IPS-18a (cell line): Measurements from ENCODE around the gene RPTN.

Experiments used
- H3K27ac ChIP-seq: one replicate; pipeline ENCODE4 v1.5.1; 2013; ENCODE audit warnings: low read length
- H3K27me3 ChIP-seq: one replicate; pipeline ENCODE4 v1.6.1; 2013; ENCODE audit warnings: mild to moderate bottlenecking, low read length; ENCODE audit not compliant: control insufficient read depth, insufficient read depth
- H3K36me3 ChIP-seq: one replicate; pipeline ENCODE4 v1.6.1; 2013; ENCODE audit warnings: low read depth, low read length; ENCODE audit not compliant: control insufficient read depth
- H3K4me1 ChIP-seq: one replicate; pipeline ENCODE4 v1.6.1; 2013; ENCODE audit warnings: low read depth, low read length; ENCODE audit not compliant: control insufficient read depth
- H3K4me3 ChIP-seq: one replicate; pipeline ENCODE4 v1.5.1; 2013; ENCODE audit warnings: low read length
- H3K9ac ChIP-seq: one replicate; pipeline ENCODE4 v1.6.1; 2013; ENCODE audit warnings: mild to moderate bottlenecking, low read length, moderate library complexity
- H3K9me3 ChIP-seq: one replicate; pipeline ENCODE4 v1.6.1; 2013; ENCODE audit warnings: low read depth, low read length; ENCODE audit not compliant: control insufficient read depth

RPTN gene

GRCh38 chr1:152125834-152126443, 33.1 kb downstream of the RPTN start:
- H3K4me1 ChIP-seq = no peaks in the 10 kb centered on the region
- no peak overlapping the region for H3K9ac ChIP-seq
- H3K36me3 ChIP-seq = no peaks in the 10 kb centered on the region
- no peak overlapping the region for H3K4me3 ChIP-seq
- H3K27ac ChIP-seq = no peak overlapping the region
- peaks cover 49% of the 10 kb centered on the region for H3K9me3 ChIP-seq
- no peaks in the 10 kb centered on the region for H3K27me3 ChIP-seq

- H3K9me3 ChIP-seq = peaks cover 53% of the 10 kb centered on the region
- no peak overlapping the region for H3K9ac ChIP-seq
- H3K4me1 ChIP-seq = no peaks in the 10 kb centered on the region
- H3K36me3 ChIP-seq = no peaks in the 10 kb centered on the region
- H3K4me3 ChIP-seq = no peak overlapping the region
- no peaks in the 10 kb centered on the region for H3K27me3 ChIP-seq
- H3K27ac ChIP-seq = no peak overlapping the region
Observed at GRCh38 chr1:152118915-152119314, 40.1 kb downstream of the RPTN start.

GRCh38 chr1:152115344-152115743, 43.7 kb downstream of the RPTN start, which contains the start of gene TCHH:
TCHH (minus strand) TSS chr1:152115444; CDS start chr1:152114080, 1,364 bp downstream.
- H3K27ac ChIP-seq = no peak within 1 kb of the TSS
- no peaks in the 10 kb centered on the region for H3K4me1 ChIP-seq
- peaks cover 35% of the 10 kb centered on the region for H3K27me3 ChIP-seq

GRCh38 chr1:152112885-152113432, 46.1 kb downstream of the RPTN start:
- Histone ChIP-seq H3K36me3 (no peaks in the 10 kb centered on the region), H3K4me3 (no peak overlapping the region), H3K9ac (no peak overlapping the region), H3K27ac (no peak overlapping the region), H3K27me3 (peaks cover 59% of the 10 kb centered on the region), H3K4me1 (no peaks in the 10 kb centered on the region), H3K9me3 (peaks cover 50% of the 10 kb centered on the region)

More at GRCh38 chr1:152115344-152115743, 43.7 kb downstream of the RPTN start, which contains the start of gene TCHH:
- Histone ChIP-seq H3K9ac (no peak within 1 kb of the TSS), H3K4me3 (no peak within 1 kb of the TSS), H3K36me3 (no peaks in the 10 kb centered on the region), H3K9me3 (peaks cover 60% of the 10 kb centered on the region)

- no peak overlapping the region for H3K4me3 ChIP-seq
- H3K4me1 ChIP-seq = no peaks in the 10 kb centered on the region
- no peaks in the 10 kb centered on the region for H3K36me3 ChIP-seq
- peaks cover 66% of the 10 kb centered on the region for H3K27me3 ChIP-seq
- H3K9ac ChIP-seq = no peak overlapping the region
- no peak overlapping the region for H3K27ac ChIP-seq
- H3K9me3 ChIP-seq = peaks cover 45% of the 10 kb centered on the region
Observed at GRCh38 chr1:152112101-152112884, 46.7 kb downstream of the RPTN start.

GRCh38 chr1:152111515-152111968, 47.5 kb downstream of the RPTN start:
- no peak overlapping the region for H3K27ac ChIP-seq
- H3K9me3 ChIP-seq = peaks cover 37% of the 10 kb centered on the region
- no peaks in the 10 kb centered on the region for H3K4me1 ChIP-seq
- peaks cover 73% of the 10 kb centered on the region for H3K27me3 ChIP-seq
- no peak overlapping the region for H3K9ac ChIP-seq
- no peak overlapping the region for H3K4me3 ChIP-seq
- H3K36me3 ChIP-seq = no peaks in the 10 kb centered on the region

- Histone ChIP-seq H3K36me3 (no peaks in the 10 kb centered on the region), H3K4me1 (no peaks in the 10 kb centered on the region), H3K4me3 (no peak overlapping the region), H3K27ac (no peak overlapping the region), H3K27me3 (peaks cover 73% of the 10 kb centered on the region), H3K9me3 (peaks cover 32% of the 10 kb centered on the region), H3K9ac (no peak overlapping the region)
Observed at GRCh38 chr1:152110860-152111514, 48.0 kb downstream of the RPTN start.

- no peak overlapping the region for H3K4me3 ChIP-seq
- no peak overlapping the region for H3K9ac ChIP-seq
- H3K9me3 ChIP-seq = peaks cover 28% of the 10 kb centered on the region
- H3K27me3 ChIP-seq = peaks cover 73% of the 10 kb centered on the region
- H3K36me3 ChIP-seq = no peaks in the 10 kb centered on the region
- no peak overlapping the region for H3K27ac ChIP-seq
- H3K4me1 ChIP-seq = no peaks in the 10 kb centered on the region
Observed at GRCh38 chr1:152110365-152110859, 48.6 kb downstream of the RPTN start.

- peaks cover 73% of the 10 kb centered on the region for H3K27me3 ChIP-seq
- H3K9me3 ChIP-seq = peaks cover 24% of the 10 kb centered on the region
Observed at GRCh38 chr1:152109998-152110294, 49.1 kb downstream of the RPTN start.

GRCh38 chr1:152109231-152109997, 49.6 kb downstream of the RPTN start:
- peaks cover 73% of the 10 kb centered on the region for H3K27me3 ChIP-seq

More at GRCh38 chr1:152109998-152110294, 49.1 kb downstream of the RPTN start:
- Histone ChIP-seq H3K4me1 (no peaks in the 10 kb centered on the region), H3K9ac (no peak overlapping the region), H3K36me3 (no peaks in the 10 kb centered on the region), H3K4me3 (no peak overlapping the region), H3K27ac (no peak overlapping the region)

GRCh38 chr1:152108882-152109222, 50.2 kb downstream of the RPTN start:
- Histone ChIP-seq H3K9me3 (peaks cover 15% of the 10 kb centered on the region), H3K27me3 (peaks cover 73% of the 10 kb centered on the region), H3K9ac (no peak overlapping the region)

More at GRCh38 chr1:152109231-152109997, 49.6 kb downstream of the RPTN start:
- no peaks in the 10 kb centered on the region for H3K4me1 ChIP-seq
- peaks cover 18% of the 10 kb centered on the region for H3K9me3 ChIP-seq
- H3K36me3 ChIP-seq = no peaks in the 10 kb centered on the region
- H3K9ac ChIP-seq = no peak overlapping the region
- H3K27ac ChIP-seq = no peak overlapping the region
- H3K4me3 ChIP-seq = no peak overlapping the region

More at GRCh38 chr1:152108882-152109222, 50.2 kb downstream of the RPTN start:
- H3K4me3 ChIP-seq = no peak overlapping the region
- H3K27ac ChIP-seq = no peak overlapping the region
- H3K4me1 ChIP-seq = no peaks in the 10 kb centered on the region
- no peaks in the 10 kb centered on the region for H3K36me3 ChIP-seq
